ENCODE data around the gene NDST4. TPM values are rescaled to one million over a fixed set of nuclear protein-coding genes. Genes with fewer than 3 reads are reported as not detected.

Gene NDST4
- total RNA-seq, 1 donor = not detected

- no peak for DNase-seq (ENCODE audit: low read depth in 2 of 3, low spot score in 2 of 3)
These were observed 301.7 kb downstream of the NDST4 start for GRCh38 chr4:114811564-114812301.

- peak in 2 of 3 donors; percentile 9 to 50 for DNase-seq (ENCODE audit: low read depth in 2 of 3, low spot score in 2 of 3)
These were observed 305.5 kb downstream of the NDST4 start for GRCh38 chr4:114807759-114808404.

- DNase-seq (ENCODE audit: low read depth in 2 of 3, low spot score in 2 of 3) = no peak
These were observed 306.1 kb downstream of the NDST4 start for GRCh38 chr4:114807357-114807756.

- no peak for DNase-seq (ENCODE audit: low read depth in 2 of 3, low spot score in 2 of 3)
These were observed 321.4 kb downstream of the NDST4 start for GRCh38 chr4:114791976-114792375.

GRCh38 chr4:114785570-114785969, 327.9 kb downstream of the NDST4 start:
- DNase-seq (ENCODE audit: low read depth in 2 of 3, low spot score in 2 of 3) = no peak

- DNase-seq (ENCODE audit: low read depth in 2 of 3, low spot score in 2 of 3) = no peak
These were observed 330.2 kb downstream of the NDST4 start for GRCh38 chr4:114783215-114783595.

GRCh38 chr4:114782415-114783214, 330.8 kb downstream of the NDST4 start:
- no peak for DNase-seq (ENCODE audit: low read depth in 2 of 3, low spot score in 2 of 3)

GRCh38 chr4:114780205-114780604, 333.2 kb downstream of the NDST4 start:
- DNase-seq (ENCODE audit: low read depth in 2 of 3, low spot score in 2 of 3) = no peak

Small RNA genes within 50 kb of the gene (small RNA-seq; reads per million reads assigned to genes)
- not detected for gene RN7SL808P
